LNCaP clone FGC (cell line): ENCODE data around the gene WFIKKN1.

ENCODE experiments used
- DNase-seq: peaks from one replicate; pipeline ENCODE4 v3.0.0-alpha.2; 2011; ENCODE audit warnings: low read depth
- H3K4me3 ChIP-seq: 2 replicates; pipeline ENCODE4 v1.5.1; 2011; ENCODE audit warnings: mild to moderate bottlenecking, low read depth, low read length, control low read depth
- TF ChIP-seq, protein P1 (sequence below): IDR thresholded peaks from 2 replicates; pipeline ENCODE4 v1.5.1; 2012; ENCODE audit warnings: mild to moderate bottlenecking; ENCODE audit not compliant: control insufficient read depth, insufficient read depth; ENCODE audit errors: extremely low read depth

Gene WFIKKN1

DNA sequence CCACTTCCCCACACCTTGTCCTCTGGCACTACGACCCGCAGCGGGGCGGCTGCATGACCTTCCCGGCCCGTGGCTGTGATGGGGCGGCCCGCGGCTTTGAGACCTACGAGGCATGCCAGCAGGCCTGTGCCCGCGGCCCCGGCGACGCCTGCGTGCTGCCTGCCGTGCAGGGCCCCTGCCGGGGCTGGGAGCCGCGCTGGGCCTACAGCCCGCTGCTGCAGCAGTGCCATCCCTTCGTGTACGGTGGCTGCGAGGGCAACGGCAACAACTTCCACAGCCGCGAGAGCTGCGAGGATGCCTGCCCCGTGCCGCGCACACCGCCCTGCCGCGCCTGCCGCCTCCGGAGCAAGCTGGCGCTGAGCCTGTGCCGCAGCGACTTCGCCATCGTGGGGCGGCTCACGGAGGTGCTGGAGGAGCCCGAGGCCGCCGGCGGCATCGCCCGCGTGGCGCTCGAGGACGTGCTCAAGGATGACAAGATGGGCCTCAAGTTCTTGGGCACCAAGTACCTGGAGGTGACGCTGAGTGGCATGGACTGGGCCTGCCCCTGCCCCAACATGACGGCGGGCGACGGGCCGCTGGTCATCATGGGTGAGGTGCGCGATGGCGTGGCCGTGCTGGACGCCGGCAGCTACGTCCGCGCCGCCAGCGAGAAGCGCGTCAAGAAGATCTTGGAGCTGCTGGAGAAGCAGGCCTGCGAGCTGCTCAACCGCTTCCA lies 2.7 kb downstream of the WFIKKN1 start:
- TF ChIP-seq, protein P1, sequence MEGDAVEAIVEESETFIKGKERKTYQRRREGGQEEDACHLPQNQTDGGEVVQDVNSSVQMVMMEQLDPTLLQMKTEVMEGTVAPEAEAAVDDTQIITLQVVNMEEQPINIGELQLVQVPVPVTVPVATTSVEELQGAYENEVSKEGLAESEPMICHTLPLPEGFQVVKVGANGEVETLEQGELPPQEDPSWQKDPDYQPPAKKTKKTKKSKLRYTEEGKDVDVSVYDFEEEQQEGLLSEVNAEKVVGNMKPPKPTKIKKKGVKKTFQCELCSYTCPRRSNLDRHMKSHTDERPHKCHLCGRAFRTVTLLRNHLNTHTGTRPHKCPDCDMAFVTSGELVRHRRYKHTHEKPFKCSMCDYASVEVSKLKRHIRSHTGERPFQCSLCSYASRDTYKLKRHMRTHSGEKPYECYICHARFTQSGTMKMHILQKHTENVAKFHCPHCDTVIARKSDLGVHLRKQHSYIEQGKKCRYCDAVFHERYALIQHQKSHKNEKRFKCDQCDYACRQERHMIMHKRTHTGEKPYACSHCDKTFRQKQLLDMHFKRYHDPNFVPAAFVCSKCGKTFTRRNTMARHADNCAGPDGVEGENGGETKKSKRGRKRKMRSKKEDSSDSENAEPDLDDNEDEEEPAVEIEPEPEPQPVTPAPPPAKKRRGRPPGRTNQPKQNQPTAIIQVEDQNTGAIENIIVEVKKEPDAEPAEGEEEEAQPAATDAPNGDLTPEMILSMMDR, result no peak
- no peak overlapping the region for H3K4me3 ChIP-seq
- DNase-seq, result no peak

DNA sequence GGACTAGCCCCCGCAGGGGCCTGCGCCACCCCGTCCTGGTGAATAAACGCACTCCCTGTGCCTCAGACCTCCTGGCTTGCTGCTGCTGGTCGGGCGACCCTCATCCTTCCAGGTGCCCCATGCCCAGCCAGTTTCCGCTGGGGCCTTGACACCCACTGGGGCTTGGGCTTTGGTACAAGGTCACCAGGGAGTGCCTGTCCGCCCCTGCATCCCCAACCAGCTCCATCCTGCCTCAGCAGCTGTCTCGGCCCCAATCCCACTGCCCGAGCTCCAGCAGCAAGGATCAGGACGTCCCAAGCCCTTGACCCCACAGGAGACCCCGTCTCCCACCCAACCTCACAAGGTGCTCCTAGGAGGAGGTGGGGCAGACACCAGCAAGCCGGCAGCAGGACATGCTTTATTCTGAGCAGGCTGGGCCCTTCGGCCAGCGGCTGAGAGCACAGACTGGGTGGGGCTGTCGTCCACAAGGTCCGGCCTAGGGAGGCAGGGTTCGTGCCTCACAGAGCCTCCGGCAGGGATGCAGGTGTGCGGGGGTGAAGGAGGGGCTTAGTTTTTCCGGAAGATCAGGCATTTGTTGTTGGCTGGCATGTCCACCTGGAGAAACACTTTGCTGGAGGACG lies 3.4 kb downstream of the WFIKKN1 start:
- H3K4me3 ChIP-seq, result no peak overlapping the region
- TF ChIP-seq, protein P1, result no peak
- DNase-seq, result no peak

DNA sequence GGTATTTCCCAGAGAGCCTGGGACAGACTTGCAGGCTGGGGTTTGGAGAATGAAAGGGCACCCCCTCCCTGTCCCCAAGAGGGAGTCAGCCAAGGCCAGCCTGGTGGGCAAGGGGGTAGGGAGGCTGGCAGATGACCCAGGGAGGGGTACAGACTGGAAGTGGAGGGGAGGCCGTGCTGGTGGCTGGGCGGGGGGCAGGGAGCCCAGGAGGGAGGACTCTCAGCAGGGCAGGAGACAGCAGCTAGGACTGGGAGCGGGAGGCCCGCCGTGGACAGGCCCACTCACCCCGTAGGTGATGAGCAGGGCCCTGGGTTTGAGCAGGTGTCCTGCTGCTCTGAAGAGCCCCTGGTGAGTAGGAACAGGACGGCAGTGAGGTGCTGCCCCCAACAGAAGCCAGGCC lies 4.2 kb downstream of the WFIKKN1 start:
- TF ChIP-seq, protein P1, result no peak
- peak overlapping the region; percentile 87 for H3K4me3 ChIP-seq
- no peak for DNase-seq

DNA sequence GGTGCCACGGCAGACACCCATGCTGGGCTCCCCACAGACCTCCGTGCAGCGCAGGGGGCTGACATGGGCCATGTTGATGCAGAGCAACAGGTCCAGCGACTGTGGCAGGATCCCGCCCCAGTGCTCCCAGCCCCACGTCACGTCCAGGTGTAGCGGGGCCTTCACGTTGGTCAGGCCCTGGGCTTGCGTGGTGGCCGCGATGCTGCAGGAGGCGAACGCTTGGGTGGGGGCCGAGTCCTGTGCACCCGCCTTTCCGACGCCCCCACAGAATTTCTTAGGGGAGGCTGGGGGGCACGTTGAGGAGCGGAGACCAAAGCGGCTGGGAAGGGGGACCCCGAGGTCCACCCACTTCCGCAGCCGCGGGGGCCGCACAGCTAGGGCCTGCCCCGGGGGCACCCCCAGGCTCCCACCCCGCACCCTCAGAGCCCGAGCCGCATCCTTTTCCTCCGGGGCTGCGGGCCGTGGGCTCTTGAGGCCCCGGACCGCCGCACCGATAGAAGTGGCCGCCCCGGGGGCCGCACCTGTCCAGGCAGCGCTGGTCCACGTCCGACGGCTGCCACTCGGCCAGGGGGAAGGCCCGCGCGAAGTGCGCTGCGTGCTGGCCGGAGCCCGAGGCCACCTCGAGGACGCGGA lies 4.9 kb downstream of the WFIKKN1 start:
- no peak for DNase-seq
- H3K4me3 ChIP-seq, result peak overlapping the region; percentile 87
- TF ChIP-seq, protein P1, result no peak

DNA sequence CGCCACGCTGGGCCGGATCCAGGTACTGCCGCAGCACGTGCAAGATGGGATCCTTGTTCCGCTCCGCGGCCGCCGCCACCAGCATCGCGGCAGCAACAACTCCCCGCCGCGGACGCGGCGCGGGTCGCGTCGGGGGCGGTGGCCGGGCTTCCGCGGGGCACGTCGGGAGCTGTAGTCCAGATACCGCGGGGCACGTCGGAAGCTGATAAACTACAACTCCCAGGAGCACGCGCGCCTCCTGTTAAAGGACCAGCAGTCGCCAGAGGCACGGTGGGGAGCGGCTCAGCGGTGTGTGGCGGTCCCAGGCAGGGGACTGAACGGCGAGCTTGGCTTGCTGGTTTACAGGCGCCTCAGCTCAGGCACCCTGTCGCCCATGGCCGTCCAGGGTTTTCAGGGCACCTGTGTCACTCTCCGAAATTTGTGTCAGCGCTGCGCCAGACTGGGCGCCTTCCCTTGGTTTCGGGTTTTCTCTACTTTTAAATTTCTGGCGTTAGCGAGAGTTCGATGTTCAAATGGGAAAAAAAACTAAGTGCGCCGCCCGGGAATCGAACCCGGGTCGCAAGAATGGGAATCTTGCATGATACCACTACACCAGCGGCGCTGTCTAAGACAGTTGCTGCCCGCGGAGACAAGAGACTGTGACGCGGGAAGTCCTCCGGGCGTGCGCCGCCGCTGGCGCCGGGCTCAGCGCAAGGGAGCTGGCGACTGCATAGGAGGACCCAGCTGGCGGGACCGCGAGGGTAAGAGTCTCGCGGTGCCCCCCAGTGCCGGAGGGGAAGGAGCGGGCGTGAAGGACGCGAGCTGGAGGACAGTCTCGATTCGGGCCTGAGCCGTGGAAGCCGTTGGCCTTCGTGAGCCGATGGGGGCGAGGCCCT lies 5.7 kb downstream of the WFIKKN1 start, which contains the start of gene METTL26:
TSS of gene METTL26 (minus strand) at position 100 of the 875 bp plus-strand sequence. CDS start at position 85, 15 bp downstream.
- TF ChIP-seq, protein P1, result 0 out of 2 replicates have a peak, but pooled peaks have one; percentile 21
- H3K4me3 ChIP-seq, result peak within 1 kb of the TSS; percentile 87
- DNase-seq, result peak; percentile 84
